Activated T-cell treated with anti-CD3 and anti-CD28 coated beads for 4 hours (primary cell): ENCODE measurements around the gene ENDOV.

ENCODE experiments used
- DNase-seq: peaks from one replicate; pipeline ENCODE4 v3.0.0-alpha.2; 2020

ENDOV gene

GRCh38 chr17:80416260-80416939 lies 1.4 kb downstream of the ENDOV start:
- DNase-seq = no peak

GRCh38 chr17:80416940-80417293 lies 1.9 kb downstream of the ENDOV start:
- no peak for DNase-seq

GRCh38 chr17:80418589-80418988 lies 3.6 kb downstream of the ENDOV start:
- DNase-seq = no peak

- DNase-seq = no peak
Measured at GRCh38 chr17:80419255-80419654, 4.3 kb downstream of the ENDOV start.

- DNase-seq = no peak
Measured at GRCh38 chr17:80421381-80422090, 6.6 kb downstream of the ENDOV start.

- DNase-seq = no peak
Measured at GRCh38 chr17:80422276-80422675, 7.3 kb downstream of the ENDOV start.

GRCh38 chr17:80422981-80423380 lies 8.0 kb downstream of the ENDOV start:
- no peak for DNase-seq

- DNase-seq = no peak
Measured at GRCh38 chr17:80423536-80424225, 8.7 kb downstream of the ENDOV start.

GRCh38 chr17:80424261-80424660 lies 9.3 kb downstream of the ENDOV start:
- no peak for DNase-seq

- no peak for DNase-seq
Measured at GRCh38 chr17:80424878-80425765, 10.2 kb downstream of the ENDOV start.

GRCh38 chr17:80425835-80426426 lies 11.0 kb downstream of the ENDOV start:
- no peak for DNase-seq

GRCh38 chr17:80426671-80427326 lies 11.8 kb downstream of the ENDOV start:
- peak; percentile 86 for DNase-seq

GRCh38 chr17:80427366-80428282 lies 12.7 kb downstream of the ENDOV start:
- no peak for DNase-seq

- no peak for DNase-seq
Measured at GRCh38 chr17:80428363-80428762, 13.4 kb downstream of the ENDOV start.

- no peak for DNase-seq
Measured at GRCh38 chr17:80428796-80429195, 13.8 kb downstream of the ENDOV start.

GRCh38 chr17:80429356-80430275 lies 14.6 kb downstream of the ENDOV start:
- no peak for DNase-seq

GRCh38 chr17:80430446-80431245 lies 15.7 kb downstream of the ENDOV start:
- no peak for DNase-seq

GRCh38 chr17:80431246-80432195 lies 16.6 kb downstream of the ENDOV start:
- no peak for DNase-seq
